ENCODE results near the gene TRIM72.

Gene TRIM72

DNA sequence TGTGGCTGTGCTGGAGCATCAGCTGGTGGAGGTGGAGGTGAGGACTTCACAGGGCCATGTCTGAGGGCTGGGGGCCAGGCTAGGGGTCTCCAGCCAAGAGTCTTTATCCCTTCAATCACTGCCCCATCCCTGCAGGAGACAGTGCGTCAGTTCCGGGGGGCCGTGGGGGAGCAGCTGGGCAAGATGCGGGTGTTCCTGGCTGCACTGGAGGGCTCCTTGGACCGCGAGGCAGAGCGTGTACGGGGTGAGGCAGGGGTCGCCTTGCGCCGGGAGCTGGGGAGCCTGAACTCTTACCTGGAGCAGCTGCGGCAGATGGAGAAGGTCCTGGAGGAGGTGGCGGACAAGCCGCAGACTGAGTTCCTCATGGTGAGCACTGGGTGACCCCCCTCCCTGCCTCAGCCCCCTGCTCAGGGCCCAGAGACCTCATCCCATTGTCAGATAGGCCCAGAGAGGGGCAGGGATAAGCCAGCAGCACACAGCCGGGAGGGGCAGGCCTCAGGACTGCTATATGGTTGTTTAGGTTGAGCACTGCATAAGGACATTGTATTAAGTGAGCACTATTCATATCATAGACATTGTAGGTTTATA is 5.3 kb downstream of the TRIM72 start:
- TF ChIP-seq, protein P1, sequence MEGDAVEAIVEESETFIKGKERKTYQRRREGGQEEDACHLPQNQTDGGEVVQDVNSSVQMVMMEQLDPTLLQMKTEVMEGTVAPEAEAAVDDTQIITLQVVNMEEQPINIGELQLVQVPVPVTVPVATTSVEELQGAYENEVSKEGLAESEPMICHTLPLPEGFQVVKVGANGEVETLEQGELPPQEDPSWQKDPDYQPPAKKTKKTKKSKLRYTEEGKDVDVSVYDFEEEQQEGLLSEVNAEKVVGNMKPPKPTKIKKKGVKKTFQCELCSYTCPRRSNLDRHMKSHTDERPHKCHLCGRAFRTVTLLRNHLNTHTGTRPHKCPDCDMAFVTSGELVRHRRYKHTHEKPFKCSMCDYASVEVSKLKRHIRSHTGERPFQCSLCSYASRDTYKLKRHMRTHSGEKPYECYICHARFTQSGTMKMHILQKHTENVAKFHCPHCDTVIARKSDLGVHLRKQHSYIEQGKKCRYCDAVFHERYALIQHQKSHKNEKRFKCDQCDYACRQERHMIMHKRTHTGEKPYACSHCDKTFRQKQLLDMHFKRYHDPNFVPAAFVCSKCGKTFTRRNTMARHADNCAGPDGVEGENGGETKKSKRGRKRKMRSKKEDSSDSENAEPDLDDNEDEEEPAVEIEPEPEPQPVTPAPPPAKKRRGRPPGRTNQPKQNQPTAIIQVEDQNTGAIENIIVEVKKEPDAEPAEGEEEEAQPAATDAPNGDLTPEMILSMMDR (IDR thresholded peaks at IDR 0.05; ENCODE audit: low read depth, low read length), result no peak
- DNase-seq (ENCODE audit: extremely low read depth, low read depth), result no peak

DNA sequence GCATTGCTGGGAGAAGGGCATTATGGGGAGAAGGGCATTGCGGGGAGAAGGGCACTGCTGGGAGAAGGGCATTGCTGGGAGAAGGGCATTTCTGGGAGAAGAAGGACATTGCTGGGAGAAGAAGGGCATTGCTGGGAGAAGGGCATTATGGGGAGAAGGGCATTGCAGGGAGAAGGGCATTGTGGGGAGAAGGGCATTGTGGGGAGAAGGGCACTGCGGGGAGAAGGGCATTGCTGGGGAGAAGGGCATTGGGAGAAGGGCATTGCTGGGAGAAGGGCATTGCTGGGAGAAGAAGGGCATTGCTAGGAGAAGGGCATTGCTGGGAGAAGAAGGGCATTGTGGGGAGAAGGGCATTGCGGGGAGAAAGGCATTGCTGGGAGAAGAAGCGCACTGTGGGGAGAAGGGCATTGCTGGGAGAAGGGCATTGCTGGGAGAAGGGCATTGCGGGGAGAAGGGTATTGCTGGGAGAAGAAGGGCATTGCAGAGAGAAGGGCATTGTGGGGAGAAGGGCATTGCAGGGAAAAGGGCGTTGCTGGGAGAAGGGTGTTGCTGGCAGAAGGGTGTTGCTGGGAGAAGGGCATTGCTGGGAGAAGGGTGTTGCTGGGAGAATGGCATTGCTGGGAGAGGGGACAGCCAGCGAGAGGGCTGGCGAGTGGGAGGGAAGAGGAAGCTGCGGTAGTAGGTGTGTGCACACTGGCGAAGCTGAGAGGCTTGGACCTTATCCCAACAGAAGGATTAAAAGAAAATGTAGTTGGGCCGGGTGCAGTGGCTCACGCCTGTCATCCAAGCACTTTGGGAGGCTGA is 7.6 kb downstream of the TRIM72 start:
- no peak for DNase-seq (ENCODE audit: extremely low read depth, low read depth)
- TF ChIP-seq, protein P1 (IDR thresholded peaks at IDR 0.05; ENCODE audit: low read depth, low read length), result no peak

DNA sequence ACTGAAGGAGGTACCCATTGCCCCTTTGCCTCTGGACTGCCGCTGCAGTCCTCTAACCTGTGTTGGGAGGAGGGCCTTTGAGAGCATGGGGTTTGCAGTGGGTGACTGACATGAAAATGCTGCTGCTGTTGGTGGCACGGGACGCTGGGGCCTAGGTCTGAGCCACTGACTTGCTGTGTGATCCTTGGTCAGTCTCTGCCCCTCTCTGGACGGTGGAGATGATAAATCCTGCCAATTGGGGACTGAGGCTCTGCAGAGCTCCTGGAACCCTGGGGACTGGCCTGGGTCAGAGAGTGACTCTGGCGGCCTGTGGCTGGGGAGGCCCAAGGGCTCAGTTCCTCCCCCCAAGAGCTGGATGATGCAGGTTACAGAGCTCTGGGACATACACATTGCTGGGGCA is 9.1 kb downstream of the TRIM72 start:
- TF ChIP-seq, protein P1 (IDR thresholded peaks at IDR 0.05; ENCODE audit: low read depth, low read length), result no peak
- no peak for DNase-seq (ENCODE audit: extremely low read depth, low read depth)

DNA sequence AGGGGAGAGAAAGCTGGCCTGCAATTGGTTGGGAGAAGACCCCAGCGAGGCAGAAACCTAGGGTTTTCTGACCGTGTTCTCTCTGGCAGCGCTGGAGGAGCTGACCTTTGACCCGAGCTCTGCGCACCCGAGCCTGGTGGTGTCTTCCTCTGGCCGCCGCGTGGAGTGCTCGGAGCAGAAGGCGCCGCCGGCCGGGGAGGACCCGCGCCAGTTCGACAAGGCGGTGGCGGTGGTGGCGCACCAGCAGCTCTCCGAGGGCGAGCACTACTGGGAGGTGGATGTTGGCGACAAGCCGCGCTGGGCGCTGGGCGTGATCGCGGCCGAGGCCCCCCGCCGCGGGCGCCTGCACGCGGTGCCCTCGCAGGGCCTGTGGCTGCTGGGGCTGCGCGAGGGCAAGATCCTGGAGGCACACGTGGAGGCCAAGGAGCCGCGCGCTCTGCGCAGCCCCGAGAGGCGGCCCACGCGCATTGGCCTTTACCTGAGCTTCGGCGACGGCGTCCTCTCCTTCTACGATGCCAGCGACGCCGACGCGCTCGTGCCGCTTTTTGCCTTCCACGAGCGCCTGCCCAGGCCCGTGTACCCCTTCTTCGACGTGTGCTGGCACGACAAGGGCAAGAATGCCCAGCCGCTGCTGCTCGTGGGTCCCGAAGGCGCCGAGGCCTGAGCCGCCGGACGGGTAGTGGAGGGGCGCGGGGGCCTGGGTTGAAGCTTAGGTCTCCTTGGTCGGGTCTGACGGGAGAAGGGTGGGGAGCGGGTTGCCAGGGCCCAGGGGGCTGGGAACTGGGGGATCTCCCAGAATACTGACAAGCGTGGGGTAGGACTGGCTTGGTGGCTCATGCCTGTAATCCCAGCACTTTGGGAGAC is 10.4 kb downstream of the TRIM72 start:
- no peak for DNase-seq (ENCODE audit: extremely low read depth, low read depth)
- TF ChIP-seq, protein P1 (IDR thresholded peaks at IDR 0.05; ENCODE audit: low read depth, low read length), result no peak

DNA sequence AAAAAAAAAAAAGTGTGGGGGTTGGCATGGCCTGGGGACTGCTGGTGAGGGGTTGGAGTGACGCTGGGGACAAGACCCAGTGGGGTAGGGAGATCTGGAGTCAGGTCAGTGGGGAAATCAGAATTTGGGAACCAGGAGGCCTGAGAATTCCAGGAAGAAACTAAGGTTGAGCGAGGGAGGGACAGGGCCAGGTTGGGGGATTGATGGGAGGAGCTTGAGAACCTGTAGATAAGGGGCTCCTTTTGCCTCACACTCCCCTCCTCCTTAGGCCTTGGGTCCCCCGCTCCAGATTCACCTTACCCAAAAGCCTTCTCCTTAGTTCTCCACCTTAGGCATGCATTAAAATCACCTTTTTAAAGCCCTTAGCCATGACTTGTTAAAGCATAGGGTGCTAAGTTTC is 11.3 kb downstream of the TRIM72 start:
- DNase-seq (ENCODE audit: extremely low read depth, low read depth), result no peak
- TF ChIP-seq, protein P1 (IDR thresholded peaks at IDR 0.05; ENCODE audit: low read depth, low read length), result no peak

DNA sequence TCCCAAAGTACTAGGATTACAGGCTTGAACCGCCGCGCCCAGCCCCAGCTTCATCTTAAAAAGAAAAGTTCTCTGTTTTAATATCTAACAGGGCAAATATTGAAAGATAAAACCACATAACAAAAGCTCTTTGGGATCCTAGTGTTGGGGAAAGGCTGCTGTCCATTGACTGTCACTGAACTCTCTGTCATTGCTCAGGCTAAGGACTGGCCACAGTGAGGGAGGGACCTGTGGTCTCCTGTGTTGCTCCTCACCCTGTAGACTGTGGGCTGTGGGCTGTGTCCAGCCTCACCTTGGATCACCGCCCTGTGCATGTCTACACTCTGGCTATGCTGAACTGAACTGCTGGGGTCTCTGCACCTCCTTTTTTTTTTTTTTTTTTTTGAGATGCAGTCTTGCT is 14.3 kb downstream of the TRIM72 start:
- no peak for DNase-seq (ENCODE audit: extremely low read depth, low read depth)

More for the DNA sequence above, 14.3 kb downstream of the TRIM72 start:
- TF ChIP-seq, protein P1 (IDR thresholded peaks at IDR 0.05; ENCODE audit: low read depth, low read length), result no peak

All from AG09319 (cell line).